Measurements from ENCODE around the gene OSBPL1A. TPM values are rescaled to one million over a fixed set of nuclear protein-coding genes. Genes with fewer than 3 reads are reported as not detected.

OSBPL1A gene
- total and polyA plus RNA-seq, 11 donors = 32.8 to 85.4 (median 71.0) TPM

DNA sequence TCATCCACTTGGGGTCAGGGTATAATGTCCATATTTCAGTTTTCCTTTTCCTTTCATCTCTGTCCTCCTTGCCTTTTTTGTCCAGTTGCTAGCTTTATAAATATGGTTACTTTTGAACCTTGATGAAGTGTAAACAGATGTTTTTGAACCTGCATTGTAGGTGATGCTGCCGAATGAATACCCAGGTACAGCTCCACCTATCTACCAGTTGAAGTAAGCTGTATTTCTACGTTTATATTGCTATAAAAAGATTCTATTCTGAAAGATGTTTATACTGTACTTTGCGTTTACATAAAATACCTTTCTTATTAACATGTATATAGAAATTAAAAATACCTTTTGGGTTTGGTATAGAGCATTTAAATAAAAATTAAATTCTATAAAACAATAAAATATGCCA lies 31.1 kb upstream of the OSBPL1A start:
- DNase-seq = no peak
- Histone ChIP-seq H3K4me1 (peaks cover 0 to 18% (median 9%) of the 10 kb centered on the region in 12 donors), H3K27me3 (peaks cover 0 to 18% (median 0%) of the 10 kb centered on the region in 9 donors), H3K36me3 (peaks cover 0 to 31% (median 11%) of the 10 kb centered on the region in 9 donors), H3K27ac (no peak overlapping the region), H3K4me3 (no peak overlapping the region), H3K9me3 (no peaks in the 10 kb centered on the region)
- TF ChIP-seq POLR2A (IDR thresholded peaks at IDR 0.05) = no peak
- TF ChIP-seq, protein P1, sequence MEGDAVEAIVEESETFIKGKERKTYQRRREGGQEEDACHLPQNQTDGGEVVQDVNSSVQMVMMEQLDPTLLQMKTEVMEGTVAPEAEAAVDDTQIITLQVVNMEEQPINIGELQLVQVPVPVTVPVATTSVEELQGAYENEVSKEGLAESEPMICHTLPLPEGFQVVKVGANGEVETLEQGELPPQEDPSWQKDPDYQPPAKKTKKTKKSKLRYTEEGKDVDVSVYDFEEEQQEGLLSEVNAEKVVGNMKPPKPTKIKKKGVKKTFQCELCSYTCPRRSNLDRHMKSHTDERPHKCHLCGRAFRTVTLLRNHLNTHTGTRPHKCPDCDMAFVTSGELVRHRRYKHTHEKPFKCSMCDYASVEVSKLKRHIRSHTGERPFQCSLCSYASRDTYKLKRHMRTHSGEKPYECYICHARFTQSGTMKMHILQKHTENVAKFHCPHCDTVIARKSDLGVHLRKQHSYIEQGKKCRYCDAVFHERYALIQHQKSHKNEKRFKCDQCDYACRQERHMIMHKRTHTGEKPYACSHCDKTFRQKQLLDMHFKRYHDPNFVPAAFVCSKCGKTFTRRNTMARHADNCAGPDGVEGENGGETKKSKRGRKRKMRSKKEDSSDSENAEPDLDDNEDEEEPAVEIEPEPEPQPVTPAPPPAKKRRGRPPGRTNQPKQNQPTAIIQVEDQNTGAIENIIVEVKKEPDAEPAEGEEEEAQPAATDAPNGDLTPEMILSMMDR (IDR thresholded peaks at IDR 0.05) = peak in 1 of 12 donors; percentile 8
- 85 to 89% (median 88%) methylated on average over 3 of the region's 3 CpGs for WGBS, 4 donors
- intact Hi-C loops (cut with DNase I) = loop anchor here in 2 of 10 donors (5.0 to 10.0 kb wide), 3 partner anchors 71 to 244 kb away; no protein-coding TSS in a partner anchor
- no peak for ATAC-seq

DNA sequence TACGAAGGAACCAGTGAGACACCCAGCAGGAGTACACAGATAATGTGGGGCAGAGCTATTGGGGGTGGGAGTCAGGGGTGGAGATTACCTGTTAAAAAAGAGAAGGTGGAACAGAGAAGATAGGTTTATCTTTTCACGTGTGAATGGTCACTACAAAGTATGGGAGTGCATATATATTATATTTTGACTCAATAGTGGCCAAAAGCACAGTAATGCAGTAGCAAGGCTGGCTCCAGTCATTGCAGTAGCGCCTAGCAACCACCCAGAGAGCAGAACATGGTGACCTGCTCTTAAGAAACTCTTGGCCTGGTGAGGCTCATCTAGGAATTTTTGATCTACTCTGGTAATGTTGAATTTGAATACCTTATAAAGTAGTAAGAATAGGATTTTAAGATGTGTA lies 29.9 kb upstream of the OSBPL1A start:
- DNase-seq (no peak), ATAC-seq (no peak)
- peak overlapping the region in 11 of 12 donors; percentile 61 to 96 (median 86) for H3K4me3 ChIP-seq
- H3K4me1 ChIP-seq = peaks cover 0 to 18% (median 9%) of the 10 kb centered on the region in 12 donors
- H3K27ac ChIP-seq = no peak overlapping the region
- peaks cover 0 to 28% (median 0%) of the 10 kb centered on the region in 9 donors for H3K27me3 ChIP-seq
- H3K9me3 ChIP-seq = no peaks in the 10 kb centered on the region
- peaks cover 0 to 31% (median 11%) of the 10 kb centered on the region in 9 donors for H3K36me3 ChIP-seq
- intact Hi-C loops (cut with DNase I) = loop anchor here in 3 of 10 donors (2.0 to 10.0 kb wide), 4 partner anchors 31 to 243 kb away; partner anchors contain the start of gene OSBPL1A (in 2 of the 3)
- 54 to 58% (median 56%) methylated on average over 3 of the region's 3 CpGs for whole genome bisulfite sequencing, 4 donors
- TF ChIP-seq, protein P1 (IDR thresholded peaks at IDR 0.05) = no peak
- TF ChIP-seq POLR2A (IDR thresholded peaks at IDR 0.05) = no peak

DNA sequence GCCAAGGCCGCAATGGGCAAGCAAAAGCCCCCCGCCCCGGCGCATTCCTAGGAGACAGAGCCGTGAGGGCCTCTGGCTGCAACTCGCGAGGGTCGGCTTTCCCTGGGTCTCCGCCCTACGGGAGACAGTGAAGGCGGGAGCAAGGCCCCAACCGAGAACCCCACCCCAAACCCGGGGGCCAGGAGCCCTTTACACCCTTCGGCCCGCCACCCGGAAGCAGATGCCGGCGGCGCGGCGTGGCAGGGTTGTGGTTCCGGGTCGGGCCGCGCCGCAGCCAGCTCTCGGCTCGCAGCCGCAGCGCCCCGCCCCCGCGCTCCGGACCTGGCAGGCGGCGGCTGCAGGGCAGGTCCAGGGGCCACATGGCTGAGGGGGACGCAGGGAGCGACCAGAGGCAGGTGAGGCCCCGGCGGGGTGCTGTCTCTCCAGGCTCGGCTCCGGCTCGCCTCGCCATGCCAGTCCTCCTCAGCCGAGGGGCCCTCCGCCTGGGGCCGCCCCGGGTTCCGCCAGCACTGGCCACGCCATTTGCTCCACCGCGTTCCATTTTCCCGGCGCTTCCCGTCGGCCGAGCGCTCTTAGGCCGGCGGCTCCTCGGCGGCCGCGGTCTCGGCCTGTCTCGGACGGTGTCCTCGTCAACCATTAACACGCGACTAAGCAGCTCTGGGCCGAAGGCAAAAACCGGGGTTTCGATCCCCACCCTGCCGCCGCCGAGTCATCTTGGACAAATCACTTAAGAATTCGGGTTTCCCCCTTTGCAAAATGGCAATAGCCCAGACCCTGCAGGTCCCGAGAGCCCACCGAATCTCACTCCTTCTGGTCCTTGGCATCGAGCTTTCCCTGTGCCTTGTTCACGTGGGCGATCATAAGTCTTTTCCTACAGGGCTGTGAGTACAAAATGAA lies 29.0 kb upstream of the OSBPL1A start, which contains the start of gene IMPACT:
Gene IMPACT (plus strand): TSS at position 273 of the 897 bp plus-strand sequence. CDS start 87 bp downstream, at position 360.
- H3K4me3 ChIP-seq = peak within 1 kb of the TSS; percentile 56 to 96 (median 85)
- DNase-seq = peak; percentile 86 to 93 (median 88)
- peak; percentile 75 to 100 (median 97) for ATAC-seq
- H3K9me3 ChIP-seq = no peaks in the 10 kb centered on the region
- TF ChIP-seq, protein P1 (IDR thresholded peaks at IDR 0.05) = no peak
- TF ChIP-seq POLR2A (IDR thresholded peaks at IDR 0.05) = peak in 1 of 2 donors; percentile 64
- peaks cover 0 to 31% (median 0%) of the 10 kb centered on the region in 9 donors for H3K27me3 ChIP-seq
- intact Hi-C loops (cut with DNase I) = loop anchor here in 3 of 10 donors (2.0 to 10.0 kb wide), 4 partner anchors 30 to 242 kb away; partner anchors contain the start of gene OSBPL1A (in 2 of the 3)
- H3K4me1 ChIP-seq = peaks cover 0 to 18% (median 9%) of the 10 kb centered on the region in 12 donors
- 1 to 5% (median 2%) methylated on average over 31 to 82 of the region's 82 CpGs for WGBS, 4 donors
- peaks cover 0 to 28% (median 11%) of the 10 kb centered on the region in 9 donors for H3K36me3 ChIP-seq
- H3K27ac ChIP-seq = peak within 1 kb of the TSS; percentile 19 to 92 (median 82)

DNA sequence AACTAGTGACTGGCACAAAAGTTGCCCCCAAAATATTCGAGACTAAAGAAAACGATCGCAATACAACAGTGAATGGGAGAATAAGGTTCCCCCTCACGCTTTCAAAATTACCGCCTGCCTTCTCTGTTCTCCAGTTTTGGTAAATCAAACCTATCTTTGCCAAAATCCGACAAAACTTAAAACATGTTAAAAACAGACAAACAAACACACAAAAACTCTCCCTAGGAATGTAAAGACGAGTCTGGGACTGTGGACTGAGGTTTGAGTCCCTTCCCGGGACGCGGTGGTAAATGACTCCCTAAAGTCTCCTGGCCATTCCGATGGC lies 28.4 kb upstream of the OSBPL1A start:
- intact Hi-C loops (cut with DNase I) = loop anchor here in 3 of 10 donors (2.0 to 10.0 kb wide), 4 partner anchors 29 to 241 kb away; partner anchors contain the start of gene OSBPL1A (in 2 of the 3)
- H3K4me3 ChIP-seq = peak overlapping the region; percentile 56 to 96 (median 85)
- 29 to 37% (median 33%) methylated on average over 11 of the region's 11 CpGs for WGBS, 4 donors
- H3K27ac ChIP-seq = peak overlapping the region in 11 of 12 donors; percentile 73 to 92 (median 83)
- DNase-seq (no peak), ATAC-seq (no peak)
- TF ChIP-seq, protein P1 (IDR thresholded peaks at IDR 0.05) = no peak
- no peak for TF ChIP-seq POLR2A (IDR thresholded peaks at IDR 0.05)
- H3K36me3 ChIP-seq = peaks cover 0 to 22% (median 6%) of the 10 kb centered on the region in 9 donors
- peaks cover 0 to 34% (median 0%) of the 10 kb centered on the region in 9 donors for H3K27me3 ChIP-seq
- H3K9me3 ChIP-seq = no peaks in the 10 kb centered on the region
- peaks cover 0 to 18% (median 9%) of the 10 kb centered on the region in 12 donors for H3K4me1 ChIP-seq

Data from heart left ventricle (tissue), 16 donors.